K562 (cell line): Measurements from ENCODE around the gene MTFR2. TPM values are rescaled to one million over a fixed set of nuclear protein-coding genes. Genes with fewer than 3 reads are reported as not detected.

Experiments used
- CUX1 ChIP-seq: fragments of 200-800 bp; sonication (Bioruptor generic); IDR thresholded peaks from 2 replicates; pipeline ENCODE4 v1.6.1; 2016; ENCODE audit warnings: missing genetic modification characterization, missing compliant biosample characterization
- KAT8 ChIP-seq: fragments of 450-650 bp; IDR thresholded peaks from 2 replicates; pipeline ENCODE4 v1.6.1; 2016; ENCODE audit warnings: low read depth, mild to moderate bottlenecking
- PCBP2 ChIP-seq: fragments of 200-400 bp; formaldehyde crosslinking; IDR thresholded peaks from 2 replicates; pipeline ENCODE4 v1.6.1; 2018; ENCODE audit warnings: low read length, low read depth, mild to moderate bottlenecking, moderate library complexity; ENCODE audit not compliant: poor library complexity, severe bottlenecking
- TEAD2 ChIP-seq: fragments of 450-650 bp; IDR thresholded peaks from 2 replicates; pipeline ENCODE4 v1.6.1; 2016; ENCODE audit warnings: missing genetic modification characterization, control low read depth, missing compliant biosample characterization
- ZNF511 ChIP-seq: sonication (generic); formaldehyde crosslinking; IDR thresholded peaks from 2 replicates; pipeline ENCODE4 v1.8.0; 2022; ENCODE audit warnings: mild to moderate bottlenecking, missing genetic modification reagents
- polyA plus RNA-seq, 8 experiments: library from polyadenylated mRNA; depleted of rRNA in 4 of 8; stranded (reverse) in 5 of 8; unstranded in 3 of 8; fragments of >200 nt; fragmentation: Nextera tagmentation in 2 of 8; fragmentation: Illumina TruSeq in 1 of 8; extraction: Ambion mirVana in 2 of 8; extraction: Trizol in 1 of 8; gene quantifications; 2 replicates each; pipeline versions ENCODE4 v1.2.1 to v1.2.3, GENCODE V29; 2011 to 2014; ENCODE audit warnings: inconsistent platforms in 1 of 8, missing spikeins in 1 of 8
- total RNA-seq, 7 experiments: library from RNA; depleted of rRNA in 6 of 7; stranded (reverse); fragments of >200 nt in 6 of 7; fragmentation: Illumina TruSeq in 2 of 7; extraction: Trizol in 2 of 7; gene quantifications; 2 replicates each; pipeline versions ENCODE4 v1.2.1 to v1.2.3, GENCODE V29; 2011 to 2021; ENCODE audit warnings: low replicate concordance in 1 of 7
- TF ChIP-seq, protein P1 (sequence below): sonication (generic); formaldehyde crosslinking; IDR thresholded peaks from 2 replicates; pipeline ENCODE4 v1.8.0; 2022; ENCODE audit warnings: mild to moderate bottlenecking, missing genetic modification reagents

Gene MTFR2
- total and polyA plus RNA-seq, 9 of the 15 experiments (the other 6 are each of a cell fraction or from before 2014, with no cell fraction given) = 10.1 to 63.3 (median 45.9) TPM

GRCh38 chr6:136213012-136213539 is 37.0 kb downstream of the MTFR2 start (continued):
- no peak for TF ChIP-seq ZNF511 (CRISPR knock-in tag)
- TF ChIP-seq TEAD2 (tag) = no peak
- TF ChIP-seq KAT8 = no peak
- TF ChIP-seq, protein P1, sequence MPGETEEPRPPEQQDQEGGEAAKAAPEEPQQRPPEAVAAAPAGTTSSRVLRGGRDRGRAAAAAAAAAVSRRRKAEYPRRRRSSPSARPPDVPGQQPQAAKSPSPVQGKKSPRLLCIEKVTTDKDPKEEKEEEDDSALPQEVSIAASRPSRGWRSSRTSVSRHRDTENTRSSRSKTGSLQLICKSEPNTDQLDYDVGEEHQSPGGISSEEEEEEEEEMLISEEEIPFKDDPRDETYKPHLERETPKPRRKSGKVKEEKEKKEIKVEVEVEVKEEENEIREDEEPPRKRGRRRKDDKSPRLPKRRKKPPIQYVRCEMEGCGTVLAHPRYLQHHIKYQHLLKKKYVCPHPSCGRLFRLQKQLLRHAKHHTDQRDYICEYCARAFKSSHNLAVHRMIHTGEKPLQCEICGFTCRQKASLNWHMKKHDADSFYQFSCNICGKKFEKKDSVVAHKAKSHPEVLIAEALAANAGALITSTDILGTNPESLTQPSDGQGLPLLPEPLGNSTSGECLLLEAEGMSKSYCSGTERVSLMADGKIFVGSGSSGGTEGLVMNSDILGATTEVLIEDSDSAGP = no peak
- TF ChIP-seq PCBP2 = no peak
- TF ChIP-seq CUX1 (CRISPR knock-in tag) = no peak
